Glomerular visceral epithelial cell (primary cell): ENCODE measurements around the gene FAT2.

ENCODE experiments used
- DNase-seq: peaks from one replicate; pipeline ENCODE4 v3.0.0-alpha.2; 2016; ENCODE audit errors: extremely low spot score

The FAT2 gene

DNA sequence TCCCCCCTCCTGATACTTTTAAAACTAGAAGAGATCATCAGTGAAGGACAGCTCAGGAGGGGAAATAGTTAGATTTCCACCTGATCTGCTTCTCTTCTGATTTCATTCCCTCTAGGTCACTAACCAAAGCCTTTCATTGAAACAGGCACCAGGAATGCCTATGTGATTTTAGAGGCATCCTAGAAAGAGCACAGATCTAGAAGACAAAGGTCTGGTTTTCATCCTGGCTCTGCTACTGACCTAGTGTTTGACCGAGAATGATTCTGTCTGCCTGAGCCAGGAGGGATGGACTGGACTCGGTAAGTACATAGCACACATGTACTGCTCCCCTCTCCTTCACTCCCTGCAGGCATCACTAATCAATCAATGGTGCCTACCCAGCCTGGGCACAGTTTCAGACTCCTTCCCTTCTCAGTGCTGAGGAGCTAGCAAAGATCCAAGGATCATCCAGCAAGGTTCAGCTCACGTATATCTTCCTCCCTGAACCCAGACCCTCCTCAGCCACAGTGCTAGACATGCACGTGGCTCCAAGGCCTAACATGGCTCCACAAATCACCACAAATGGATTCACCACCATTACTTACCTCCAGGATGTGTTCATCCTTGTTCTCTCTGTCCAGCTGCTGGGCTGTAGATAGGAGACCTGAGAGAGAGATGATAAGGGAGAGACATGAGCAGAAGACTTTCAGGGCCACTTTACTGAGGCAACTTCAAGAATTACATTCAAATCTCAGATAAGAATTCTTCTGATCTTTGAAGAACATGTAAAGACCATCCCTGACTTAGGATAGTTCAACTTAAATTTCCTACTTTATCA lies 35.2 kb downstream of the FAT2 start:
- DNase-seq: no peak

DNA sequence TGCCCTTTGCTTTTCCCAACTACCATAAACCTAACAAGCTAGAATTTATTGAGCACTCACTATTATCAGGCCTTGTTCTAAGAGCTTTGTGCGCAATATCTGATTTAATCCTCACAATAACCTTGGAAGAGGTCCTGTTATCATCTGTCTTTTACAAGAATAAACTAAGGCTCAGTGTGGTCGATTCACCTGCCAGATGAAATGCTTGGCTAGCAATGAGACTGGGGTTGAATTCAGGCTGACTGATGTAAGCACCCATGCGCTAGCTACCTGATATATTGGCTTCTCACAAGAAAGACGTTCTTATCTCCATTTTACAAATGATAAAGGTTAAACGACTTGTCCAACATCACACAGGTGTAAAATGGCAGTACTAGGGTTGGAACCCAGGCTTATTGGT lies 37.4 kb downstream of the FAT2 start:
- DNase-seq: no peak

DNA sequence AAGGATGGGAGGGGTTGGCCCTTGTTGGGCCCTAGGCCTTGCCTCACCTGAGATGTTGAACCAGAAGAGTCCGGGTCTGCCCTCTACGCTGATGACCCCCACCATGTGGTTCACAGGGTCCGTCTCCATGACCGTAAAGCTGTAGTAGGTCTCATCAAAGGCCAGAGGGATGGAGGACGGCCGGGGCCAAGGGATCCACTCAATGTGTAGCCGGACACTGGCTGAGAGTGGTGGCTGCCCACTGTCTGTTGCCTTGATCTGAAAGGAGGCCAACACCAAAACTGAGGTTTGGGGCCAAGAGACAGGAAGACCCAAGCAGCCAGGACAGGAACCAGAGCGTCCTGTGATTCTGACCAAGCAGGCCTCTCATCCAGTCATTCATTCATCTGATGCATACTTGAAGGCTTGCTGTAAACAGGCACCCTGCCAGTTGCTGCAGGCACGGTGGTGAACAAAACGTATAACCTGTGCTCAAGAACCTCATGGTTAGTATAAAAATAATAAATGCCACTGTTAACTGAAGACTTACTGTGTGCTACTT lies 37.9 kb downstream of the FAT2 start:
- DNase-seq: no peak

DNA sequence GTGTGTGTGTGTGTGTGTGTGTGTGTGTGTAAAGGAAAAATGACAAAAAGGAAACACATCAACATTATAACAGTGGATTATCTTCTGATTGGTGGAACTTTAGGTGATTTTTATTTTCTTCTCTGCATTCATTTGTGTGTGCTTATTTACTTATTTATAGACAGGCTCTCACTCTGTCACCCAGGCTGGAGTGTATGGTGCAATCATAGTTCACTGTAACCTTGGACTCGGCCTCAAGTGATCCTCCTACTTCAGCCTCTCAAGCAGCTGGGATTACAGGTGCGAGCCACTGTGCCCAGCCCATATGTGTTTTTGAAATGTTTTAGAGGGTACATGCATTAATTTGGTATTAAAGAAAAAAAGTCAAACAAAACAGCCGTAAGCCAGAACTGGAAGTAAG lies 39.1 kb downstream of the FAT2 start:
- DNase-seq: no peak

DNA sequence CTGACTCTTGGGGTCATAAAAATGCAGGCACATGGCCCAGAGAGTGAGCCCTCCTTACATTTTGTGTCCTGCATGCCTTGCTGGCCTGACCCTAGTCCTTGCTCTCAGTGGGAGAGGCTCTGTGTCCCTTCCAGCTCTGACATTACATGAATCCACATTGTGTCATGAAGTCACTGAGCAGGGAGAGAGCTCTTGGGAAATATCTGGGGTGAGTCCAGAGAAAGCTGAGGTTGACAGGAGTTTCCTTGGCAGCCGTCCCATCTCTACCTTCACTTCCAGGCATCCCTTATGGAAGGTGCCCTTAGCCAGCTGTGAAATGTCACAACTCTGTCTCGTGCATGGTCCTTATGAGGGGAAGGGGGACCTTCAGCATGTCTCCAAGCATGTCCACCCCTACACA lies 41.0 kb downstream of the FAT2 start:
- no peak for DNase-seq

DNA sequence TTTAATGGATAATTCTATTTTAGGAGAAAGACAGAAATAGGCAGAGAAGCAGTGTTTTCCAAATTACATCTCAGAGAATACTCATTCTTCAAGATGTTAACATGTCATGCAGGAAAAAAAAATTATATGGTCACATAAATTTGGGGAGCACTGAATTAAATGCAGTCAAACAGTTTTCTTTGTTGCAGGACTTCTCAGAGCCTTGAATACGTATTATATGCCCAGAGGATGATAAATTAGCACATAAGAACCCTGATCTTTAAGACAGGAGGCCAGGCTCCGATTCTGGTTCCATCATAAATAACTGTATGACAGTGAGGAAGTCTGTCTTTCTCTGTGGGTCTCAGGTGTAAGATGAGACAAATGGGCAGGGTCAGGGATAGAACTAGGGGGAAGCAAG lies 41.4 kb downstream of the FAT2 start:
- no peak for DNase-seq

DNA sequence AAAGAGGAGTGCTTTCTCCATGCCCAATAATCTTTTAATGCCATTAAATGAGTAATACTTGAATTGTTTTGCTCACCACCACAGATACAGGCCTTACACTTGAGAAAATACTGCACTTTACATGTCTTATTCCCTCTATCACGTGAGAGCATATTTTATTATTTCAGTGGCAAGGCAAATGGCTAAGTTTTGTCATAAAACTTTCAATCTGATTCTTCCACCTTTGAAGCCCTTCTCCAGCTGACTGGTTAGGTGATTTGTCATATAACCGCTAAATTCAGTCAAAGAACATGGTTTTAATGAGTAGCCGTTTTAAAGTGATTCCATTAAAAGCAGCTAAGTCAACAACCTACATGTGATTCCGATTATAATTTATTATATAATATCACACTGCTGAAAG lies 43.8 kb downstream of the FAT2 start:
- no peak for DNase-seq

DNA sequence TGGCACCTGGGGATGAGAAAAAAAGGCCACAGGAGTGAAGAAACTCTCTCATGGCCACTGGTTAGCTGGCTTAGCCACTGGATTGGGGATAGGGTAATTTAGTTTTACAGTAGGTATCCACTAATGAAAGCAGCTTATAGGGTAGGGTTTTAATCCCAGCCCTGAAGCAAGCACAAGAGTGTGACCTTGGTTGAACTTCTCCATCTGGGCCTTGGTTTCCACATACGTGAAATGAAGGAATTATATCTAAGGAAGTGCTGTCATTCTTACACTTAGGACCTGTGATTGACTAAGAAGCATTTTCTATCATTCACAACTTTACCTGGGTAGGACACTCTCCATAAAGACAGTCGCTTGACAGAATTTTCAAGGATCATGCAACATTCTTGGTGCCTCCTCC lies 49.6 kb downstream of the FAT2 start:
- DNase-seq: no peak
